Brain microvascular endothelial cell (primary cell): Measurements from ENCODE around the gene MITF.
A peak's percentile ranks its signal among the peaks of the same experiment; 100 is the strongest.

Experiments
- DNase-seq: peaks from one replicate; pipeline ENCODE4 v3.0.0-alpha.2; 2020
- H3K27ac ChIP-seq: fragments of 250-450 bp; sonication (Bioruptor Pico); 2 replicates; pipeline ENCODE4 v1.5.1; 2020; ENCODE audit warnings: mild to moderate bottlenecking, moderate library complexity
- H3K27me3 ChIP-seq: fragments of 250-450 bp; sonication (Bioruptor Pico); replicated peaks from 2 replicates; pipeline ENCODE4 v1.5.1; 2020; ENCODE audit warnings: mild to moderate bottlenecking
- H3K36me3 ChIP-seq: fragments of 250-450 bp; sonication (Bioruptor Pico); replicated peaks from 2 replicates; pipeline ENCODE4 v1.5.1; 2020; ENCODE audit warnings: mild to moderate bottlenecking
- H3K4me3 ChIP-seq: 2 replicates; pipeline ENCODE4 v1.5.1; 2011; ENCODE audit warnings: low read depth, mild to moderate bottlenecking, control low read depth, low read length, moderate library complexity
- CTCF ChIP-seq: IDR thresholded peaks from 2 replicates; pipeline ENCODE4 v1.5.1; 2011; ENCODE audit warnings: low read depth, mild to moderate bottlenecking, moderate library complexity, low read length, control low read depth, inconsistent platforms; ENCODE audit errors: missing control alignments
- in situ Hi-C: cut with HindIII; loops from 2 replicates; pipeline ENCODE4 v1.10.0; 2017; ENCODE audit warnings: low sequenced_read_pairs, low pct_ligation_motif_present

The MITF gene

GRCh38 chr3:69890084-69890483 lies 150.8 kb downstream of the MITF start:
- Histone ChIP-seq H3K27me3 (no peaks in the 10 kb centered on the region), H3K4me3 (no peak overlapping the region), H3K27ac (no peak overlapping the region), H3K36me3 (no peaks in the 10 kb centered on the region)
- in situ Hi-C loops: no loop called here
- TF ChIP-seq CTCF: no peak
- DNase-seq: peak; percentile 31

GRCh38 chr3:69890691-69891090 lies 151.4 kb downstream of the MITF start:
- Histone ChIP-seq H3K27ac (no peak overlapping the region), H3K27me3 (no peaks in the 10 kb centered on the region), H3K36me3 (no peaks in the 10 kb centered on the region), H3K4me3 (no peak overlapping the region)
- in situ Hi-C loops: no loop called here
- no peak for DNase-seq
- no peak for TF ChIP-seq CTCF

GRCh38 chr3:69892706-69893105 lies 153.4 kb downstream of the MITF start:
- TF ChIP-seq CTCF: no peak
- Histone ChIP-seq H3K27me3 (no peaks in the 10 kb centered on the region), H3K27ac (no peak overlapping the region), H3K36me3 (no peaks in the 10 kb centered on the region), H3K4me3 (no peak overlapping the region)
- no peak for DNase-seq
- in situ Hi-C loops: no loop called here

GRCh38 chr3:69893274-69893673 lies 154.0 kb downstream of the MITF start:
- no peaks in the 10 kb centered on the region for H3K27me3 ChIP-seq
- H3K4me3 ChIP-seq: no peak overlapping the region
- no peak for TF ChIP-seq CTCF
- H3K36me3 ChIP-seq: no peaks in the 10 kb centered on the region
- DNase-seq: no peak
- in situ Hi-C loops: no loop called here
- H3K27ac ChIP-seq: no peak overlapping the region

- Histone ChIP-seq H3K36me3 (no peaks in the 10 kb centered on the region), H3K4me3 (no peak overlapping the region), H3K27me3 (no peaks in the 10 kb centered on the region), H3K27ac (no peak overlapping the region)
- in situ Hi-C loops: no loop called here
- TF ChIP-seq CTCF: no peak
- DNase-seq: no peak
Observed at GRCh38 chr3:69896095-69896494, 156.8 kb downstream of the MITF start.

GRCh38 chr3:69900331-69900730 lies 161.1 kb downstream of the MITF start:
- no peaks in the 10 kb centered on the region for H3K27me3 ChIP-seq
- no peak overlapping the region for H3K27ac ChIP-seq
- in situ Hi-C loops: no loop called here
- no peak overlapping the region for H3K4me3 ChIP-seq
- no peaks in the 10 kb centered on the region for H3K36me3 ChIP-seq
- DNase-seq: no peak
- no peak for TF ChIP-seq CTCF
